ENCODE data around the gene FCER1G.

The FCER1G gene

GRCh38 chr1:161187311-161187710 lies 27.8 kb upstream of the FCER1G start:
- WGBS, 2 experiments, result 92 to 93% methylated on average over 3 of the region's 3 CpGs
- Histone ChIP-seq H3K9me3 (ENCODE audit: control insufficient read depth, low read length) (no peaks in the 10 kb centered on the region), H3K27ac (ENCODE audit: insufficient read depth, low read depth, low read length, poor library complexity, severe bottlenecking) (no peak overlapping the region)

GRCh38 chr1:161188381-161188780 lies 26.7 kb upstream of the FCER1G start:
- Histone ChIP-seq H3K36me3 (ENCODE audit: control insufficient read depth, insufficient read depth, low read length) (no peaks in the 10 kb centered on the region), H3K27ac (ENCODE audit: insufficient read depth, low read depth, low read length, poor library complexity, severe bottlenecking) (no peak overlapping the region), H3K4me3 (ENCODE audit: insufficient read depth, low read depth, low read length) (no peak overlapping the region), H3K27me3 (ENCODE audit: control insufficient read depth, insufficient read depth, low read length, poor library complexity, severe bottlenecking) (no peaks in the 10 kb centered on the region), H3K9me3 (ENCODE audit: control insufficient read depth, low read length) (no peaks in the 10 kb centered on the region), H3K4me1 (ENCODE audit: control insufficient read depth, insufficient read depth, low read length) (no peaks in the 10 kb centered on the region)
- WGBS, 2 experiments, result 94% methylated on average over 6 of the region's 6 CpGs

More at GRCh38 chr1:161187311-161187710, 27.8 kb upstream of the FCER1G start:
- Histone ChIP-seq H3K4me1 (ENCODE audit: control insufficient read depth, insufficient read depth, low read length) (no peaks in the 10 kb centered on the region), H3K36me3 (ENCODE audit: control insufficient read depth, insufficient read depth, low read length) (no peaks in the 10 kb centered on the region), H3K27me3 (ENCODE audit: control insufficient read depth, insufficient read depth, low read length, poor library complexity, severe bottlenecking) (no peaks in the 10 kb centered on the region), H3K4me3 (ENCODE audit: insufficient read depth, low read depth, low read length) (no peak overlapping the region)

- Histone ChIP-seq H3K27ac (ENCODE audit: insufficient read depth, low read depth, low read length, poor library complexity, severe bottlenecking) (no peak overlapping the region), H3K27me3 (ENCODE audit: control insufficient read depth, insufficient read depth, low read length, poor library complexity, severe bottlenecking) (no peaks in the 10 kb centered on the region), H3K4me3 (ENCODE audit: insufficient read depth, low read depth, low read length) (no peak overlapping the region), H3K4me1 (ENCODE audit: control insufficient read depth, insufficient read depth, low read length) (no peaks in the 10 kb centered on the region), H3K36me3 (ENCODE audit: control insufficient read depth, insufficient read depth, low read length) (no peaks in the 10 kb centered on the region), H3K9me3 (ENCODE audit: control insufficient read depth, low read length) (no peaks in the 10 kb centered on the region)
- WGBS, 2 experiments, result 87 to 91% methylated on average over 5 of the region's 5 CpGs
These were observed 26.1 kb upstream of the FCER1G start for GRCh38 chr1:161189036-161189435.

DNA sequence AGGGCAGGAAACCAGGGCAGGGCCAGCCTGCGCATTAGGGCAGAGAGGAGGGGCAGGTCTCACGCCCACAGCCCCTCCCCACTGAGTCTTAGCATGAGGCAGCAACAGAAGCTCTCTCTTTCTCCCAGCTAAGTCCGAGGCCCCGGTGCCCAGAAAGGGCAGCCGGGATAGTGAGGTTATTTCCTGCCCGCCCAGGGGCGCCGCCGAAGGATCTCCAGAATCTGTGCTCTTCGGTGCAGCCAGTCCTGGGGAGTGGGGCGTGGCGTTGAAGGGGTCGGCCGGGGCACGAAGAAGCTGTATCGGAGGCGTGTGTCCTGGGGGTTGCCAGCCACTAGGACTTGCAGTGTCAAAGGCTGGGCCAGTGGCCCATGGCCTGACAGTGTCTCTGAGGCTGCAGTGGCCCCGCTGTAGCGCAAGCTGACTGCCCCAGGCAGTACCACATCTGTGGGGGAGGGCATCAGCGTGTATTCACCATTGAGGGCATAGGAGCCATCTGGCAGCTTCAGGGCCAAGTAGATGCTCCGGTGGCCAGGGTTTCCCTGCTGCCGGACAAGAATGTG lies 24.1 kb upstream of the FCER1G start:
- no peaks in the 10 kb centered on the region for H3K36me3 ChIP-seq (ENCODE audit: control insufficient read depth, insufficient read depth, low read length)
- H3K4me3 ChIP-seq (ENCODE audit: insufficient read depth, low read depth, low read length), result no peak overlapping the region
- WGBS, 2 experiments, result 88% methylated on average over 22 of the region's 22 CpGs
- H3K27ac ChIP-seq (ENCODE audit: insufficient read depth, low read depth, low read length, poor library complexity, severe bottlenecking), result no peak overlapping the region
- no peaks in the 10 kb centered on the region for H3K4me1 ChIP-seq (ENCODE audit: control insufficient read depth, insufficient read depth, low read length)
- H3K9me3 ChIP-seq (ENCODE audit: control insufficient read depth, low read length), result no peaks in the 10 kb centered on the region
- no peaks in the 10 kb centered on the region for H3K27me3 ChIP-seq (ENCODE audit: control insufficient read depth, insufficient read depth, low read length, poor library complexity, severe bottlenecking)

DNA sequence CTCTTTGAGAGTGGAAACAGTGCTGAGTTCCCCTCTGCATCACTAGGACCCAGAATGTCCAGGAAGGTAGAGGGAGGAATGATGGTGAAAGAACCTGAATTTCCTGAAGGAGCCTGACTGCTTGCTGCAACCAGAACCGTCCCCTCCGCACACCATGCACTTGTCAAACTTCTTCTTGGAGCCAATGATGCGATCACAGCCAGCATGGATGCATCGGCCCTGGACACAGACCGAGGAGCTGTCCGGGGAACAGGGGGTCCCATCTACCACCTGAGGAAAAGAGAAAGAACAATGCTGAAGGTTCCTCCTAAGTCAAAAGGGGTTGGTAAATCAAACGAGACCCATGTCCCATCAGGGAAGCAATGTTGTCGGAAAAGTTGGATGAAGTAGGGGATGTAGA lies 23.1 kb upstream of the FCER1G start:
- H3K9me3 ChIP-seq (ENCODE audit: control insufficient read depth, low read length), result no peaks in the 10 kb centered on the region
- WGBS, 2 experiments, result 92% methylated on average over 7 to 8 of the region's 8 CpGs
- peaks cover 8% of the 10 kb centered on the region for H3K4me1 ChIP-seq (ENCODE audit: control insufficient read depth, insufficient read depth, low read length)
- H3K36me3 ChIP-seq (ENCODE audit: control insufficient read depth, insufficient read depth, low read length), result no peaks in the 10 kb centered on the region
- no peak overlapping the region for H3K4me3 ChIP-seq (ENCODE audit: insufficient read depth, low read depth, low read length)
- H3K27ac ChIP-seq (ENCODE audit: insufficient read depth, low read depth, low read length, poor library complexity, severe bottlenecking), result no peak overlapping the region
- no peaks in the 10 kb centered on the region for H3K27me3 ChIP-seq (ENCODE audit: control insufficient read depth, insufficient read depth, low read length, poor library complexity, severe bottlenecking)

- Histone ChIP-seq H3K4me1 (ENCODE audit: control insufficient read depth, insufficient read depth, low read length) (peaks cover 15% of the 10 kb centered on the region), H3K27me3 (ENCODE audit: control insufficient read depth, insufficient read depth, low read length, poor library complexity, severe bottlenecking) (no peaks in the 10 kb centered on the region), H3K9me3 (ENCODE audit: control insufficient read depth, low read length) (no peaks in the 10 kb centered on the region), H3K27ac (ENCODE audit: insufficient read depth, low read depth, low read length, poor library complexity, severe bottlenecking) (no peak overlapping the region), H3K4me3 (ENCODE audit: insufficient read depth, low read depth, low read length) (no peak overlapping the region), H3K36me3 (ENCODE audit: control insufficient read depth, insufficient read depth, low read length) (no peaks in the 10 kb centered on the region)
- WGBS, 2 experiments, result 71 to 74% methylated on average over 15 of the region's 15 CpGs
These were observed 22.3 kb upstream of the FCER1G start for GRCh38 chr1:161192476-161193465.

DNA sequence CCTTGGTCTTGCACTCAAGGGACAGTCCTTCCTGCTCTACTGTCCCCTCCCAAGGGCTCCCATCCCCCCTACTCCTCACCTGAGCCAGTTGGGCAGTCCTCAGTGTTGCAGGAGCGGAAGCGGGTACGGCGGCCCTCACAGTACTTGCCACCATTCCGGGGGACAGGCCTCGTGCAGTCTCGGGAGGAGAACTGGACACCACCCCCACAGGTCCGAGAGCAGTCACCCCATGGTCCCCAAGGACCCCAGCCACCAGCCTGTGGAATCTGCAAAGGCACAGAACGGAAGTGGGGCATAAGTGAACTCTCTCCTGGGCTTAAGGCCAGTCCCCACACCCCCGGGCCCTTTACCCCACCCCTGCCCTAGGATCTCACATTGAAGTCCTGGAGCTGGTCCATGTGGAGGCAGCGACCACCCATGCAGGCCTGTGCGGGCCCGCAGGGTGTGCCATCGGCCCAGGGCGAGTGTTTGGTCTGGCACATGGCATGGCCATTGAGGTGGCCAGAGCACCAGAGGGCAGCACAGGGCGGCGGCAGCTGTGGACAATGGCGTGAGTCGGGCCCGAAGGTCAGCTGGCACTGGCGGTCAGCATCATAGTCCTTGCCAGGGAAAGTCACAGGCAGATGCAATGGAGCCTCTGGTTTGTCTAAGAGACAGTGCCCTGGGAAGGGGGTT lies 21.4 kb upstream of the FCER1G start:
- Histone ChIP-seq H3K27me3 (ENCODE audit: control insufficient read depth, insufficient read depth, low read length, poor library complexity, severe bottlenecking) (no peaks in the 10 kb centered on the region), H3K4me1 (ENCODE audit: control insufficient read depth, insufficient read depth, low read length) (peaks cover 24% of the 10 kb centered on the region), H3K9me3 (ENCODE audit: control insufficient read depth, low read length) (no peaks in the 10 kb centered on the region), H3K36me3 (ENCODE audit: control insufficient read depth, insufficient read depth, low read length) (no peaks in the 10 kb centered on the region), H3K27ac (ENCODE audit: insufficient read depth, low read depth, low read length, poor library complexity, severe bottlenecking) (no peak overlapping the region), H3K4me3 (ENCODE audit: insufficient read depth, low read depth, low read length) (no peak overlapping the region)
- WGBS, 2 experiments, result 94 to 95% methylated on average over 21 of the region's 21 CpGs

DNA sequence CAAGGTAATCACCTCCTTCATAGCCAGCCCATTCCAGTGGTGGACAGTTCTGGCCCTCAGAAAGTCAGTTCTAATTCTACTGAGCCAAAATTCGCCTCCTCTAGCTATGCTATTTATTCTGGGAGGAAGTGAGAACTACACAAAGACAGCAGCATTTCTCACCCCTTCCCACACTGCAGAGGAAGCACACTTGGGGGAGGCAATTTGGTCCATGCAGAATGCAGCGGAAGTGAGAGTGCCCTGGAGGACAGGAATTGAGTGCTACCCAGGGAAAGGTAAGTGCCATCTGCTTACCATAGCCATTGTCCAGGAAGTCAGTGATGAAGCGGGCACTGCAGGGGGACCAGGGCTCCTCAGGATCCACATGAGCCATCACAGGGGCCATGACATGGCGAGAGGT lies 19.9 kb upstream of the FCER1G start:
- WGBS, 2 experiments, result 90 to 94% methylated on average over 4 of the region's 4 CpGs
- no peak overlapping the region for H3K4me3 ChIP-seq (ENCODE audit: insufficient read depth, low read depth, low read length)

GRCh38 chr1:161196111-161196510 lies 19.0 kb upstream of the FCER1G start:
- no peak overlapping the region for H3K27ac ChIP-seq (ENCODE audit: insufficient read depth, low read depth, low read length, poor library complexity, severe bottlenecking)
- no peaks in the 10 kb centered on the region for H3K27me3 ChIP-seq (ENCODE audit: control insufficient read depth, insufficient read depth, low read length, poor library complexity, severe bottlenecking)
- no peak overlapping the region for H3K4me3 ChIP-seq (ENCODE audit: insufficient read depth, low read depth, low read length)
- 96 to 97% methylated on average over 7 of the region's 7 CpGs for WGBS, 2 experiments
- peaks cover 48% of the 10 kb centered on the region for H3K4me1 ChIP-seq (ENCODE audit: control insufficient read depth, insufficient read depth, low read length)
- H3K9me3 ChIP-seq (ENCODE audit: control insufficient read depth, low read length), result no peaks in the 10 kb centered on the region
- no peaks in the 10 kb centered on the region for H3K36me3 ChIP-seq (ENCODE audit: control insufficient read depth, insufficient read depth, low read length)

More for the DNA sequence above, 19.9 kb upstream of the FCER1G start:
- peaks cover 39% of the 10 kb centered on the region for H3K4me1 ChIP-seq (ENCODE audit: control insufficient read depth, insufficient read depth, low read length)
- H3K36me3 ChIP-seq (ENCODE audit: control insufficient read depth, insufficient read depth, low read length), result no peaks in the 10 kb centered on the region
- H3K9me3 ChIP-seq (ENCODE audit: control insufficient read depth, low read length), result no peaks in the 10 kb centered on the region
- H3K27me3 ChIP-seq (ENCODE audit: control insufficient read depth, insufficient read depth, low read length, poor library complexity, severe bottlenecking), result no peaks in the 10 kb centered on the region
- H3K27ac ChIP-seq (ENCODE audit: insufficient read depth, low read depth, low read length, poor library complexity, severe bottlenecking), result no peak overlapping the region

Measured in ectodermal cell (in vitro differentiated cells).